MM.1S (cell line): ENCODE data around the gene NAGLU.
A peak's percentile ranks its signal among the peaks of the same experiment; 100 is the strongest.

Source experiments
- DNase-seq: peaks from one replicate; pipeline ENCODE4 v3.0.0-alpha.2; 2015
- H2AFZ ChIP-seq: fragments of 300-600 bp; sonication (generic); 2 replicates; pipeline ENCODE4 v1.6.0; 2016; ENCODE audit warnings: antibody characterized with exemption, low read length
- H3F3A ChIP-seq: fragments of 300-600 bp; sonication (generic); 2 replicates; pipeline ENCODE4 v1.6.1; 2016; ENCODE audit warnings: mild to moderate bottlenecking, antibody characterized with exemption, low read length, moderate library complexity, mixed read lengths; ENCODE audit not compliant: insufficient read depth
- H3K27ac ChIP-seq: fragments of 300-600 bp; sonication (generic); 2 replicates; pipeline ENCODE4 v1.5.1; 2016; ENCODE audit warnings: mild to moderate bottlenecking, low read length
- H3K27me3 ChIP-seq: fragments of 300-600 bp; sonication (generic); replicated peaks from 2 replicates; pipeline ENCODE4 v1.6.0; 2016; ENCODE audit warnings: low read length; ENCODE audit not compliant: insufficient read depth
- H3K36me3 ChIP-seq: fragments of 300-600 bp; sonication (generic); replicated peaks from 2 replicates; pipeline ENCODE4 v1.6.1; 2016; ENCODE audit warnings: mild to moderate bottlenecking, low read length, mixed read lengths; ENCODE audit not compliant: insufficient read depth
- H3K4me1 ChIP-seq: fragments of 300-600 bp; sonication (generic); 2 replicates; pipeline ENCODE4 v1.6.1; 2016; ENCODE audit warnings: low read length, mixed read lengths
- H3K4me2 ChIP-seq: fragments of 300-600 bp; sonication (generic); 2 replicates; pipeline ENCODE4 v1.6.0; 2016; ENCODE audit warnings: low read depth, low read length
- H3K4me3 ChIP-seq: fragments of 300-600 bp; sonication (generic); 2 replicates; pipeline ENCODE4 v1.5.1; 2016; ENCODE audit warnings: low read length, mixed read lengths
- H3K79me2 ChIP-seq: fragments of 300-600 bp; sonication (generic); 2 replicates; pipeline ENCODE4 v1.6.1; 2016; ENCODE audit warnings: mixed run types, low read length, mixed read lengths
- H3K9ac ChIP-seq: fragments of 300-600 bp; sonication (generic); 2 replicates; pipeline ENCODE4 v1.6.1; 2016; ENCODE audit warnings: low read length, mixed read lengths
- H3K9me2 ChIP-seq: fragments of 300-600 bp; sonication (generic); replicated peaks from 2 replicates; pipeline ENCODE4 v1.6.1; 2016; ENCODE audit warnings: mild to moderate bottlenecking, low read length, mixed read lengths; ENCODE audit not compliant: insufficient read depth
- H3K9me3 ChIP-seq: fragments of 300-600 bp; sonication (generic); replicated peaks from 2 replicates; pipeline ENCODE4 v1.6.1; 2016; ENCODE audit warnings: mild to moderate bottlenecking, low read length, mixed read lengths; ENCODE audit not compliant: insufficient read depth
- H4K20me1 ChIP-seq: fragments of 300-600 bp; sonication (generic); 2 replicates; pipeline ENCODE4 v1.6.1; 2016; ENCODE audit warnings: mild to moderate bottlenecking, low read length, moderate library complexity, mixed read lengths; ENCODE audit not compliant: insufficient read depth
- EZH2 ChIP-seq: fragments of 300-600 bp; sonication (generic); optimal IDR thresholded peaks from 2 replicates; pipeline ENCODE3; 2017; ENCODE audit warnings: low read depth, mild to moderate bottlenecking, antibody characterized with exemption, low read length, mixed read lengths
- EZH2phosphoT487 ChIP-seq: fragments of 300-600 bp; sonication (generic); IDR thresholded peaks from 2 replicates; pipeline ENCODE4 v1.6.1; 2018; ENCODE audit warnings: antibody characterized with exemption, low read length
- TF ChIP-seq, protein P1 (sequence below): fragments of 300-600 bp; sonication (generic); IDR thresholded peaks from 2 replicates; pipeline ENCODE4 v1.5.1; 2016; ENCODE audit warnings: antibody characterized with exemption, low read length, mixed read lengths

NAGLU gene

DNA sequence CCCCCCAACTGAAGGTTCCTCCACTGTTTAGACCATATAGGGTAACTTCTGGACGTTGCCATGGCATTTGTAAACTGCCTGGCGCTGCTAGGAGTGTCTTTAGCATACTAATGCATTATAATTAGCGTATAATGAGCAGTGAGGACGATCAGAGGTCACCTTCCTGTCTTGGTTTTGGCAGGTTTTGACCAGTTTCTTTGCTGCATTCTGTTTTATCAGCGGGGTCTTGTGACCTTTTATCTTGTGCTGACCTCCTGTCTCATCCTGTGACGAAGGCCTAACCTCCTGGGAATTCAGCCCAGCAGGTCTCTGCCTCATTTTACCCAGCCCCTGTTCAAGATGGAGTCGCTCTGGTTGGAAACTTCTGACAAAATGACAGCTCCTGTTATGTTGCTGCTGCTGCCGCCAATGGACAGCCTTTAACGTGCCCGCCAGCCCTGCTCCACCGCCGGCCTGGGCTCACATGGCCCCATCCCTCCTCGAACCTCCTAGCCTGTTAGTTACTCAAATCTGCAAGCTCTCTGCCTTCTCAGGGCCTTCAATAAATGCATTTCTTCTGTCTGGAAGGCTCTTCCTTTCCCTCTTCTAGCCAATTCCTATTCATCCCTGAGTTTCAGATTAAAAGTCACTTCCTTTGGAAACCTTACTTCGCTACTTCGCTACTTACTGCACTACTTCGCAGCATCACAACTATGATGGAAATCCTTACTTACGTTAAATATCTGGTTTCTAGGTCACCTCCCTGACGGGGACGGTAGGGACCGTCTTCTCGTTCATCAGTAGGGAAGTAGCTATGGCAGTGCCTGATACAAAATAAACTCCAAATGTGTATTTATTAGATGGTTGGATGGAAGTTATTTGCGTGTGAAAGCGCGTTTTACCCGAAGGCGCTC lies 640 bp upstream of the NAGLU start:
- TF ChIP-seq EZH2: no peak
- TF ChIP-seq EZH2phosphoT487: no peak
- TF ChIP-seq, protein P1, sequence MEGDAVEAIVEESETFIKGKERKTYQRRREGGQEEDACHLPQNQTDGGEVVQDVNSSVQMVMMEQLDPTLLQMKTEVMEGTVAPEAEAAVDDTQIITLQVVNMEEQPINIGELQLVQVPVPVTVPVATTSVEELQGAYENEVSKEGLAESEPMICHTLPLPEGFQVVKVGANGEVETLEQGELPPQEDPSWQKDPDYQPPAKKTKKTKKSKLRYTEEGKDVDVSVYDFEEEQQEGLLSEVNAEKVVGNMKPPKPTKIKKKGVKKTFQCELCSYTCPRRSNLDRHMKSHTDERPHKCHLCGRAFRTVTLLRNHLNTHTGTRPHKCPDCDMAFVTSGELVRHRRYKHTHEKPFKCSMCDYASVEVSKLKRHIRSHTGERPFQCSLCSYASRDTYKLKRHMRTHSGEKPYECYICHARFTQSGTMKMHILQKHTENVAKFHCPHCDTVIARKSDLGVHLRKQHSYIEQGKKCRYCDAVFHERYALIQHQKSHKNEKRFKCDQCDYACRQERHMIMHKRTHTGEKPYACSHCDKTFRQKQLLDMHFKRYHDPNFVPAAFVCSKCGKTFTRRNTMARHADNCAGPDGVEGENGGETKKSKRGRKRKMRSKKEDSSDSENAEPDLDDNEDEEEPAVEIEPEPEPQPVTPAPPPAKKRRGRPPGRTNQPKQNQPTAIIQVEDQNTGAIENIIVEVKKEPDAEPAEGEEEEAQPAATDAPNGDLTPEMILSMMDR: no peak
- Histone ChIP-seq H3K9me2 (no peaks in the 10 kb centered on the region), H4K20me1 (no peaks in the 10 kb centered on the region), H3K36me3 (no peaks in the 10 kb centered on the region), H3K27me3 (no peaks in the 10 kb centered on the region), H3K4me3 (peak overlapping the region; percentile 71), H2AFZ (peak overlapping the region; percentile 90), H3K4me2 (peak overlapping the region; percentile 100), H3K9me3 (no peaks in the 10 kb centered on the region), H3K9ac (peak overlapping the region; percentile 66), H3F3A (peaks cover 19% of the 10 kb centered on the region), H3K4me1 (peaks cover 27% of the 10 kb centered on the region), H3K79me2 (peaks cover 15% of the 10 kb centered on the region), H3K27ac (peak overlapping the region; percentile 21; the same call in 1 of the 2 replicates)
- no peak for DNase-seq

DNA sequence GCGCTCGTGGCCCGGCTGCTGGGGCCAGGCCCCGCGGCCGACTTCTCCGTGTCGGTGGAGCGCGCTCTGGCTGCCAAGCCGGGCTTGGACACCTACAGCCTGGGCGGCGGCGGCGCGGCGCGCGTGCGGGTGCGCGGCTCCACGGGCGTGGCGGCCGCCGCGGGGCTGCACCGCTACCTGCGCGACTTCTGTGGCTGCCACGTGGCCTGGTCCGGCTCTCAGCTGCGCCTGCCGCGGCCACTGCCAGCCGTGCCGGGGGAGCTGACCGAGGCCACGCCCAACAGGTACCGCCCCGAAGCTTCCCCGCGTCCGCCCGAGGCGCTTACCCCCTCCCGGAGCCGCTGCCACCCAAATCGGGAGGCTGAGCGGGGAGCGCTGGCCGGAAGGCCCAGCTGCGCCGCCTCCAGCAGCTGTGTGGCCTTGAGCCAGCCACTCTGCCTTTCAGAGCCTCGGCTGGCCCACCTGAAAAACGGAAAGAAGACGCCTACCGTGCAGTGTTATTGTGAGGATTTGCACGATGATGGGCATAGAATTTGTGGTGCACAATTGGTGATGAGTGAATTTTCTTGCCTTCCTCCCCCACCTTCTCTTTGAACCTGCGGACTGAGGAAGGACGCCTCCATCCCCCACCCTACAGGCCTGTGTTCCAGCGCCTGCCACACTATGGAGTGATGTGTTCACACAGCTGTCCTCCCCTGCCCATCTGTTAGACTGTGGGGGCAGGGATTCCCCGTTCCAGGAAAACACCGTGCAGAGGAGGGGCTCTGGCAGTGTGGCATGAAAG lies 523 bp downstream of the NAGLU start:
- Histone ChIP-seq H3K9me2 (no peaks in the 10 kb centered on the region), H4K20me1 (no peaks in the 10 kb centered on the region), H3K9ac (peak overlapping the region; percentile 58), H3K27me3 (no peaks in the 10 kb centered on the region), H3K36me3 (no peaks in the 10 kb centered on the region), H3K4me3 (peak overlapping the region; percentile 72), H3K4me1 (peaks cover 15% of the 10 kb centered on the region), H3K4me2 (peak overlapping the region; percentile 99), H3K9me3 (no peaks in the 10 kb centered on the region), H3K27ac (peak overlapping the region; percentile 50; the same call in 1 of the 2 replicates), H2AFZ (peak overlapping the region; percentile 30; the same call in 1 of the 2 replicates), H3K79me2 (peaks cover 15% of the 10 kb centered on the region), H3F3A (peaks cover 8% of the 10 kb centered on the region; the same call in 1 of the 2 replicates)
- no peak for TF ChIP-seq EZH2
- no peak for TF ChIP-seq EZH2phosphoT487
- TF ChIP-seq, protein P1: no peak
- peak; percentile 91 for DNase-seq

DNA sequence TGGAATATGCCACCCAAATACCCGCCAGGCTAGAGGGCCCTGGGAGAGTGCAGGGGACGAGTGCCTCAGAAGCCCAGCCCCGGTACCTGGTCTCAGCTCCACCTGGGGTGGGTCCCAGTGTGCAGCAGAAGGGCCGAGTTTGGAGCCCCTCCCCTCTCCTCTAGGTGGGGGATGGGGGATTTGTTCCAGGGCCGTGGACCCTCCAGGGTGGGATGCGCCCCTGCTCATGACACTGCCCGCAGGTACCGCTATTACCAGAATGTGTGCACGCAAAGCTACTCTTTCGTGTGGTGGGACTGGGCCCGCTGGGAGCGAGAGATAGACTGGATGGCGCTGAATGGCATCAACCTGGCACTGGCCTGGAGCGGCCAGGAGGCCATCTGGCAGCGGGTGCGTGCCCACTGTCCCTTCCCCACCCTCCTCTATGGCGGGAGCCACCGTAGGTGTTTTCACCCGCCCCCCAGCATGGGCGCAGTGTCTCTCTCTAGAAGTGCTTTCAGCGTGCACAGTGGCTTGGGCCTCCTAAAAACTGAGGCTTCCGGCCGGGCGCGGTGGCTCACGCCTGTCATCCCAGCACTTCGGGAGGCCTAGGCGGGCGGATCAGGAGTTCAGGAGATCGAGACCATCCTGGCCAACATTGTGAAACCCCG lies 1.2 kb downstream of the NAGLU start:
- Histone ChIP-seq H3K4me3 (peak overlapping the region; percentile 72), H3K4me1 (peaks cover 12% of the 10 kb centered on the region), H3F3A (peaks cover 5% of the 10 kb centered on the region; the same call in 1 of the 2 replicates), H3K27me3 (no peaks in the 10 kb centered on the region), H4K20me1 (no peaks in the 10 kb centered on the region), H2AFZ (peak overlapping the region; percentile 30; the same call in 1 of the 2 replicates), H3K4me2 (peak overlapping the region; percentile 99), H3K27ac (peak overlapping the region; percentile 50; the same call in 1 of the 2 replicates), H3K36me3 (no peaks in the 10 kb centered on the region), H3K79me2 (peaks cover 15% of the 10 kb centered on the region), H3K9ac (peak overlapping the region; percentile 58), H3K9me2 (no peaks in the 10 kb centered on the region), H3K9me3 (no peaks in the 10 kb centered on the region)
- DNase-seq: no peak
- TF ChIP-seq EZH2 (no peak), EZH2phosphoT487 (no peak)
- TF ChIP-seq, protein P1: no peak
